ENCODE data around the gene DNAH8. TPM values are rescaled to one million over a fixed set of nuclear protein-coding genes. Genes with fewer than 3 reads are reported as not detected.

DNAH8 gene
- total RNA-seq, 1 experiment from 2014 or later = not detected

DNA sequence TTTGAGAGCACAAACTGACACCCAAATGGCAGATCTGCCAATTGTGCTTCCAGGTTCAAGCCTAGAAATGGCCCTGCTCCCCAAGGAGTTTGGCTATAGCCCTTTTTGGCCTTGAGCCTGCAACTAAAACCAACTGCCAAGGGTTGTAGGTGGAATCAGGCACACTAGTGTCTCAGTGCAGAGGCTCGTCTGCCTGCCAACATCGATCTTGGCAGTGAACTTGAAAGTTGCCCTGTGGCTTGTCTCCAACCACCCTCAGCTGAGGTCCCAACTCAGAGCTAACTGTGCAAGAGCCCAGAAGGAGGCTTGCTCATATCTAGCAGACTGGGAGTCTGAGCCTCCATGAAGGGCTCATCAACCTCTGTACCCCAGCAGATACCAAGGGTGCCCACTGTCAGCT lies 240.8 kb downstream of the DNAH8 start:
- DNase-seq (ENCODE audit: extremely low read depth, low read depth) = no peak

- DNase-seq (ENCODE audit: extremely low read depth, low read depth) = no peak
Measured at GRCh38 chr6:38957426-38957825, 242.3 kb downstream of the DNAH8 start.

DNA sequence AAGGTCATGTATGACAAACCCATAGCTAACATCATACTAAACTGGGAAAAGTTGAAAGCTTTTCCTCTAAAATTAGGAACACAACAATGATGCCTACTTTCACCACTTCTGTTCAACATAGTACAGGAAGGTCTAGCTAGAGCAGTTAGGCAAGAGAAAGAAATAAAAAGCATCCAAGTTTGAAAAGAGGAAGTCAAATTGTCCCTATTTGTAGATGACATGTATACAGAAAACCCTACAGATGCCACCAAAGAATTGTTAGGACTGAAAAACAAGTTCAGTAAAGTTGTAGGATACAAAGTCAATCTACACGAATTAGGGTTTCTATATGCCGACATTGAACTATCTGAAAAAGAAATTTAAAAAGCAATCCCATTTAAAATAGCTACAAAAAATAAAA lies 244.0 kb downstream of the DNAH8 start:
- DNase-seq (ENCODE audit: extremely low read depth, low read depth) = no peak

DNA sequence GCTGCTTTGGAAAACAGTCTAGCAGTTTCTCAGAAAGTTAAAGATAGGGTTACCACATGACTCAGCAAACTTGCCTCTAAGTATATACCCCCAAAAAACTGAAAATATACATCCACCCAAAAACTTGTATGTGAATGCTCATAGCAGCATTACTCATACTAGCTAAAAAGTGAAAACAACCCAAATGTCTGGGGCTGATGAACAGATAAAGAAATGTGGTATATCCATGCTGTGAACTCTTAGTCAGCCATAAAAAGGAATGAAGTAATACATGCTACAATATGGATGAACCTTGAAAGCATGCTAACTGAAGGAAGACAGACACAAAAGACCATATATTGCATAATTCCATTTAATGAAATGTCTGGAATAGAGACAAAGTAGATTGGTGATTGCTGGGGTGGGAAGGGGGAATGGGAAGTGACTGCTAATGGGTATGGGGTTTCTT lies 253.6 kb downstream of the DNAH8 start:
- DNase-seq (ENCODE audit: extremely low read depth, low read depth) = no peak

- peak; percentile 40 for DNase-seq (ENCODE audit: extremely low read depth, low read depth)
Measured at GRCh38 chr6:38973178-38974057, 258.3 kb downstream of the DNAH8 start.

- DNase-seq (ENCODE audit: extremely low read depth, low read depth) = no peak
Measured at GRCh38 chr6:38974389-38975151, 259.5 kb downstream of the DNAH8 start.

GRCh38 chr6:38975621-38976049 lies 260.5 kb downstream of the DNAH8 start:
- no peak for DNase-seq (ENCODE audit: extremely low read depth, low read depth)

- DNase-seq (ENCODE audit: extremely low read depth, low read depth) = no peak
Measured at GRCh38 chr6:38976051-38976450, 260.9 kb downstream of the DNAH8 start.

- DNase-seq (ENCODE audit: extremely low read depth, low read depth) = no peak
Measured at GRCh38 chr6:38976801-38977500, 261.8 kb downstream of the DNAH8 start.

DNA sequence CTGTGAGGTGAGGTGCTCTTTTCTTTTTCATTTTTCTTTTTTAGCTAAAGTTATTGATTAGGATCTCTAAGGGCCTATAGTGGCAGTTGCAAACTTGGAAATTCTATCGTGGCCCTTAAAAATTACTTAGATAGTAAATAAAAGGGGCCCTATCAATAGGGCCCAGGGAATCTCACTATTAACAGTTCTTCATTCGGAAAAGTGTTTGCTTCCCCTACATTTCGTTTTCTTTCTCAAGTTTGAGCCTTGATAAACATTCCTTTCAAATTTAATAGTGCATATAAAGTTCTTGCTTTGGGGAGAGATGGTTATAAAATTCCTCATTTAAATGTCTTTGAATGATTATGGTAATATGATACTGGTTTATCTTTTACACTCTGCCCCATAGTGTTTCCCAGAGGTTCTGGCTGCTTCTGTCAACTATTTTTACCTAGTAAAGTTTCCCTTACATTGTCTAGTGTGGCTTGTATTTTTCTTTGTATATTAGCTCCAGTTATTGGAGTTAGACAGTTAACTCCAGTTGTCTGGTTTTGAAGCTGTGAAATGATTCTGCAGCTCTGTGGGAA lies 263.1 kb downstream of the DNAH8 start:
- no peak for DNase-seq (ENCODE audit: extremely low read depth, low read depth)

GRCh38 chr6:38982470-38982869 lies 267.4 kb downstream of the DNAH8 start:
- no peak for DNase-seq (ENCODE audit: extremely low read depth, low read depth)

DNA sequence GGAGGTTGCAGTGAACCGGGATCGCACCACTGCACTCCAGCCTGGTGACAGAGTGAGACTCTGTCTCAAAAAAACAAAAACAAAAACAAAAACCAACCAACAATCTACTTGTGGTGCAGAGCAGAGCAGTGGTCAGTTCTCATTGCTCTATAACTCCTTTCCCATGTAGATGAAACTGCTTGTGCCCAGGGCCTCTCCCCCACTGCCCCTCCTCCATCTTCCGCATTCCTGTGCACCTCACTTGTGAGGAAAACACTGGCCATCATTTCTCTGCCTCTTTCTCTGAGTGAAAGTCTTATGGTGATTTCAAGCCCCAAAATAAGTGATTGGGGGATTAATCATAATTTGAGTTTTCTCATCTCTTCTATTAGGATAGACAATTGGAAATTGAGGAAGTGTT lies 269.6 kb downstream of the DNAH8 start:
- DNase-seq (ENCODE audit: extremely low read depth, low read depth) = no peak

DNA sequence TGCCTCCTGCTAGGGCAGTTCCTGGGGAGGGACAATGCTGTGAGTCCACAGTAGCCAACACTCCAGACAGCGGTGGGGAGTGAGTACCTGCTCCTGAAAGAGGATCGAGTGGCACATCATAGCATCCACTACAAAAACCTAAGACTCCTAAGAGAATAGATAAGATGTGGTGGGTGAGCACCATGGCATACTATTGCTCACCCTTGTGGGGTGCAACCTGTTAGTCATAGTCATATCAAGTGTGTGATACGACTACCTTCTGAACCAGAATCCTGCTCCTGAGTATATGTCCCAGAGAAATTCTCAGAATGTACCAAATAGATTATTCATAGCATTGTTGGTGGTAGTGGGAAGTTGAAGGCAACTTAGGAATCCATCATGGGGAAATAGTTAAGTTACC lies 270.7 kb downstream of the DNAH8 start:
- no peak for DNase-seq (ENCODE audit: extremely low read depth, low read depth)

DNA sequence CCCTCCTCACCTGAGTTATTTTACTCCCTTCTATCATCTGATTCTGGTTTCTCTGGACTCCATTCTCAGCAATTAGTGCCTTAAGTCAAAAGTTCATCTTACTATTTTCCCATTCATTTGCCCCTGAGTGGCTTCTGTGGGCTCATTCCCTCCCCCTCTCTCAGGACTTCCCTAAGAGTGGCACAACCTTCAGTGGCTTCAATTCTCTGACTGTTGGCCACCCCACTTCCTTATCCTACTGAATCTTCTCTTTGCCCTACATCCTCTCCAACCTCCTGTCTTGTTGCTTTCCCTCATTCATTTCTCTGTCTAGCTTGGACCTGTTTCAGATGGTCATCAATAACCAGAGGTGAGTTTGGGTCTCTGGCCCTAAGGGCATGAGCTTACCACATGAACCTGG lies 272.4 kb downstream of the DNAH8 start:
- no peak for DNase-seq (ENCODE audit: extremely low read depth, low read depth)

- DNase-seq (ENCODE audit: extremely low read depth, low read depth) = no peak
Measured at GRCh38 chr6:38988736-38989449, 273.8 kb downstream of the DNAH8 start.

DNA sequence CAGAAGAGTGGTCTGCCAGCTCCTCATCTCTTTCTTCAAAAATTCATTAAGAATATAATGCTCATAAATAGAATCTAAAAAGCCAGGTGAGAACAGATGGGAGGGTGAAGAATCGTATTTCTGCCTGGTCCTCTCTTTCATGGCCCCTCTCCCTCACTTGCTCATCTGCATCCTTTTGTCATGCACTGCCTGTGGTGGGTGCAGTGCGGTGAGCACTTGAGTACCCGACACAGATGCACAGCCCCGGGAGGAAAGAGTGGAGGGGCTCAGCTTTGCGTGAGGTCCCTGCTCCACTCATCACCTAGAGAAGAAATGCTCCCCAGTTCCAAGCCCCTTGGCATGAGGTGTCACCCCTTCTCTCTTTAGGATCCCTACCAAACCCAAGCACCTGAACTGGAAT lies 275.4 kb downstream of the DNAH8 start:
- DNase-seq (ENCODE audit: extremely low read depth, low read depth) = no peak

DNA sequence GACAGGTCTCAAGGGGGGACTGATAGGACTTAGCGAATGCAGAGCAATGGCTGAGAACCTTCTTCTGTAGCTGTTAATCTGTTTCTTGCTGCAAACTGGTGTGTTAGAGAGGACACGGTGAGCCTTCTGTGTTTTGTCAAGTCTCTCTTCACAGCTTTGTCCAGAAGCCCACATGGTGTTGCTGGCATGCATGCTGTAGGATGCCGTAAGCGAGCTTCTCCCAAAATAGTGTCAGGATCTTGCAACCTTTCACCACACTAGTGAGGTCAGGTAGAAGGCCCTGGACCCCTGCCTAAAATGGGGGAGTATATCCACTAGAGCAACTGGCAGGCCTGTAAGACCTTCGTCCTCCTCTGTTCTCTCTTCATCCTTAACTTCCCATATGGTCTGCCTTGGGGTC lies 281.6 kb downstream of the DNAH8 start:
- no peak for DNase-seq (ENCODE audit: extremely low read depth, low read depth)

GRCh38 chr6:38997128-38997761 lies 282.1 kb downstream of the DNAH8 start:
- DNase-seq (ENCODE audit: extremely low read depth, low read depth) = no peak

DNA sequence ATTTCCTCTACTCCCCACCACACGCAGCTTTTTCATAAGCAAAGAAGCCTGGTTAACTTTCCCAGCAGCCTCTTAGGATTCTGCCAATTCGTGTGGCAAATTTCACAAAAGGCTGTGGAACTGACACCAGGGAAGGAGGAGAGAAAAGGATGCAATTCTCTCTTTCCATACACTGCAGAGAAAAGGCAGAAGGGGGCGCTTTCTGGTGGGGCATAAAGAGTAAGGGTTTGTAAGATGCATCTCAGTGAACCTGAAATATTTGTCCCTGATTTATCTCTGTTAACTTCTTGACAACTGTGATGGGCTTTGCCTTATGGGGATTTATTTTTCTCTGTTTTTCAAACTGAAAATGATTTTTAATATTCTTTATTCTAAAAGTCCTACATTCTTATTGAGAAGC lies 288.0 kb downstream of the DNAH8 start:
- no peak for DNase-seq (ENCODE audit: extremely low read depth, low read depth)

GRCh38 chr6:39003492-39003891 lies 288.4 kb downstream of the DNAH8 start:
- no peak for DNase-seq (ENCODE audit: extremely low read depth, low read depth)

Measured in NCI-H460 (cell line).